GM12874 (cell line): Measurements from ENCODE around the gene KTN1.

ENCODE experiments used
- CTCF ChIP-seq: IDR thresholded peaks from 2 replicates; pipeline ENCODE4 v1.5.1; 2011; ENCODE audit warnings: low read depth, mild to moderate bottlenecking, control low read depth, low read length, moderate library complexity; ENCODE audit not compliant: insufficient read depth

KTN1 gene

GRCh38 chr14:55706893-55707292 lies 126.9 kb downstream of the KTN1 start:
- no peak for TF ChIP-seq CTCF

- peak; percentile 24; the same call in 1 of the 2 replicates for TF ChIP-seq CTCF
Observed at GRCh38 chr14:55707365-55707804, 127.4 kb downstream of the KTN1 start.

GRCh38 chr14:55710506-55711041 lies 130.6 kb downstream of the KTN1 start:
- no peak for TF ChIP-seq CTCF

GRCh38 chr14:55711175-55711811 lies 131.3 kb downstream of the KTN1 start:
- no peak for TF ChIP-seq CTCF

GRCh38 chr14:55712491-55712890 lies 132.5 kb downstream of the KTN1 start:
- no peak for TF ChIP-seq CTCF

GRCh38 chr14:55713486-55713885 lies 133.5 kb downstream of the KTN1 start:
- no peak for TF ChIP-seq CTCF

- TF ChIP-seq CTCF = no peak
Observed at GRCh38 chr14:55715889-55716288, 135.9 kb downstream of the KTN1 start.
